ENCODE measurements around the gene ERGIC2. TPM values are rescaled to one million over a fixed set of nuclear protein-coding genes. Genes with fewer than 3 reads are reported as not detected.

Gene ERGIC2
- total RNA-seq, 1 donor from 2014 or later, result 91.5 TPM

DNA sequence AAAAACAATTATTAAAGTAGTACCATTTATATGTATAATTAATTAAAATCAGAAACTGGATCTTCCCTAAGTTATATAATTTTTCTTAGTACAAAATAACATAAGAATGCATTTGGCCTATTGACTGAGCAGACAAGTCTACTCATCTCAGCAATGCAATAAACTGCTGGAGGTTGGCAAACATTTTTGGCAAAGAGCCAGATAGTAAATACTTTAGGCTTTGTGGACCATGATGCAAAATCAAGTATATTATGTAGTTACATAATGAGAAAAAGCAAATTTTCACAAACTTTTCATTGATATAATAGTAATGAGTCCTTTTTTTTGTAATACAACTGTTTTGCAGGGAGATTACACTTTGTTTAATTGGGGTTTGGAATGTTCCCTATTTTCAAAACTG is 30.9 kb downstream of the ERGIC2 start:
- peaks cover 34% of the 10 kb centered on the region for H3K36me3 Mint-ChIP-seq (ENCODE audit: low read depth)
- no peak for DNase-seq (ENCODE audit: low spot score)
- no peaks in the 10 kb centered on the region for H3K9me3 Mint-ChIP-seq
- peaks cover 5% of the 10 kb centered on the region for H3K4me1 Mint-ChIP-seq (ENCODE audit: low read depth)
- no peak overlapping the region for H3K27ac Mint-ChIP-seq
- no peaks in the 10 kb centered on the region for H3K27me3 Mint-ChIP-seq (ENCODE audit: low read depth)
- no peak overlapping the region for H3K4me3 Mint-ChIP-seq (ENCODE audit: low read depth)
- intact Hi-C loops (cut with micrococcal nuclease), result no loop called here

DNA sequence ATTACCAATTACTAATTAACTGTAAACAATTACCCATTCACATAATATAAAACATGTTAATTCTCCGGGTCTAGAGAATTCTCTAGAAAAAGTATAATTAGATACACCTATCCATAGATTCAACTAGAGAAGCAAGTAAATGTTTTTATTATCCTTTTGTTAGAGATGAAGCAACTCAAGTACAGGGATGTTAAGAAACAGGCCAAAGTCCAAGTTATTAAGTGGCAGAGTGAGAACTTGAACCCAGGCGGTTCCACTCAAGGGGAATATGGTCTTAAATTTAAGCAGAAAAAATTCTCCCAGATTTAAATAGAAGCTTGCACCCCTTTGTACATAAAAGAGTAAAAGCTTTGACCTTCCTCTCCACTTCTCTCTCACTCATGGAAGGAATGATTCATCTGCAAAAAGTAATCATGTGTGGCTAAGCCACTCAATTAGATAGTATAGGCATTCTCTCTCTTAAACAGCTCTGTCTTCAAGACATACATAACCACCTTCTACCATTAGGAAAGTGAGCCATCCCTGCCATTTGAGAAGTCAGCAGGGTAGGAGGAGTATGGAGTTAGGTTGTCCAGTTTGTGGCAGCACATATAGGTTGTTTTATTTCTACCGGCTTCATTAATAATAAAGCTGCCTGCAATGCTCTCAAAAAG is 34.1 kb downstream of the ERGIC2 start:
- Mint-ChIP-seq H3K27ac (no peak overlapping the region), H3K9me3 (no peaks in the 10 kb centered on the region), H3K4me3 (ENCODE audit: low read depth) (no peak overlapping the region), H3K36me3 (ENCODE audit: low read depth) (peaks cover 45% of the 10 kb centered on the region), H3K27me3 (ENCODE audit: low read depth) (no peaks in the 10 kb centered on the region), H3K4me1 (ENCODE audit: low read depth) (peaks cover 5% of the 10 kb centered on the region)
- intact Hi-C loops (cut with micrococcal nuclease), result loop anchor here (1.0 kb wide), 1 partner anchor 33 kb away; no protein-coding TSS in a partner anchor
- DNase-seq (ENCODE audit: low spot score), result no peak

DNA sequence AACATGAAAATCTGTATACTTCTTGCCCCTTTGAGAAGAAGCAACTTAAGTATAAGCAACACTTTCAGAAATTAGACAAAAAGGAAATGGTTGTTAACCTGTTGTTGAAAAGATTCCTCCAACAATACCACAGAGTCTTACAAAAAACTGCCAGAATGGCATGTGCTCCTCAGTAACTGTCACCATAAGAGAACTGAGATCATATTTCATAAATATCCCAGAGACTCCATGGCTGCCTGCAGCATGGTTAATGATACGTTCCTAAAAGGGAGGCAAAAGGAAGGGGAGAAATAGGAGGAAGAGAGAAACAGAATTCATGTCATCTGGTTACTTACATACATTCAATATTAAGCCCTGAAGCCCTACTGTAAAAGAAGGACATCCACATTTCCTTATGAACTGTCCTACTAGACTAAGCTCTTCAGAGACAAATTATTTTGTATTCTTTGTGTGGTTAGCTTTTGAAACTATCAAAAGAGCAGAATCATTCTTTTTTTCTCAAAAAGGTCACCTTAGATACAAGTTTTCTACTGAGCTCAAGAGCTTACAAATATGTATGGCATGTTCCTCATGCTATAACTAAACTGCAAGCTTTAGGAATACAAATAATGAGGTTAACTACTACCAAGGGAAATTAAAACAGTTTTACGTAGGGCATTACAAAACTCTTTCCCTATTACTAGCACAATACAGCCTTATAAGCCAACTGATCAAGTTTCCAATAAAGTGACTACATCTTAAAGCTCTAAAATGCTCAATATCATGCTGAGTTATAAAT is 37.8 kb downstream of the ERGIC2 start:
- DNase-seq (ENCODE audit: low spot score), result no peak
- Mint-ChIP-seq H3K36me3 (ENCODE audit: low read depth) (peaks cover 51% of the 10 kb centered on the region), H3K27me3 (ENCODE audit: low read depth) (no peaks in the 10 kb centered on the region), H3K4me1 (ENCODE audit: low read depth) (peaks cover 5% of the 10 kb centered on the region), H3K4me3 (ENCODE audit: low read depth) (no peak overlapping the region), H3K9me3 (no peaks in the 10 kb centered on the region), H3K27ac (no peak overlapping the region)
- intact Hi-C loops (cut with micrococcal nuclease), result no loop called here

- Mint-ChIP-seq H3K4me3 (ENCODE audit: low read depth) (no peak overlapping the region), H3K36me3 (ENCODE audit: low read depth) (peaks cover 33% of the 10 kb centered on the region), H3K9me3 (no peaks in the 10 kb centered on the region), H3K27ac (no peak overlapping the region), H3K27me3 (ENCODE audit: low read depth) (no peaks in the 10 kb centered on the region), H3K4me1 (ENCODE audit: low read depth) (no peaks in the 10 kb centered on the region)
- no peak for DNase-seq (ENCODE audit: low spot score)
- intact Hi-C loops (cut with micrococcal nuclease), result no loop called here
Observed at GRCh38 chr12:29337325-29337724, 43.6 kb downstream of the ERGIC2 start.

- H3K36me3 Mint-ChIP-seq (ENCODE audit: low read depth), result peaks cover 14% of the 10 kb centered on the region
- intact Hi-C loops (cut with micrococcal nuclease), result no loop called here
Observed at GRCh38 chr12:29334937-29335336, 46.0 kb downstream of the ERGIC2 start.

DNA sequence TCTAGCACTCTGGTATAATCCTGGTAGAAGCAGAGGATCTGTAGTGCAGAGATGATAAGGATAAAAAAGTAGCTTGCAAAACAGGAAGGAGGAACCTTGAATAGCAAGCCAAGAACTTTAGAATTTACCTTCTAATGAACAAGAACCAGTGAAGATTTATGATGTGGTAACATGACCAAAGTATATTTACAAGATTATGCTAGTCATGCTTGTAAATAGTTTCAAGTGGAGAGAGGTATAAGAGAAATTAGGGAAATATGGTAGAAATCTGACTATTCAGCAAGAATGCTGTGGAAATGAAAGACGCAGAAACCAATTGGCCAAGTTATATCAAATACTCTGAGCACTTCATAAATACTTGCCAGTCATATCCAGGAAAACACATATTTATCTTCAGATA is 47.8 kb downstream of the ERGIC2 start:
- H3K27me3 Mint-ChIP-seq (ENCODE audit: low read depth), result no peaks in the 10 kb centered on the region
- H3K9me3 Mint-ChIP-seq, result no peaks in the 10 kb centered on the region
- no peak overlapping the region for H3K4me3 Mint-ChIP-seq (ENCODE audit: low read depth)
- H3K27ac Mint-ChIP-seq, result no peak overlapping the region
- intact Hi-C loops (cut with micrococcal nuclease), result no loop called here
- H3K36me3 Mint-ChIP-seq (ENCODE audit: low read depth), result peaks cover 8% of the 10 kb centered on the region
- DNase-seq (ENCODE audit: low spot score), result no peak
- H3K4me1 Mint-ChIP-seq (ENCODE audit: low read depth), result no peaks in the 10 kb centered on the region

More at GRCh38 chr12:29334937-29335336, 46.0 kb downstream of the ERGIC2 start:
- H3K4me3 Mint-ChIP-seq (ENCODE audit: low read depth), result no peak overlapping the region
- no peaks in the 10 kb centered on the region for H3K9me3 Mint-ChIP-seq
- H3K27ac Mint-ChIP-seq, result no peak overlapping the region
- DNase-seq (ENCODE audit: low spot score), result no peak
- no peaks in the 10 kb centered on the region for H3K4me1 Mint-ChIP-seq (ENCODE audit: low read depth)
- H3K27me3 Mint-ChIP-seq (ENCODE audit: low read depth), result no peaks in the 10 kb centered on the region

DNA sequence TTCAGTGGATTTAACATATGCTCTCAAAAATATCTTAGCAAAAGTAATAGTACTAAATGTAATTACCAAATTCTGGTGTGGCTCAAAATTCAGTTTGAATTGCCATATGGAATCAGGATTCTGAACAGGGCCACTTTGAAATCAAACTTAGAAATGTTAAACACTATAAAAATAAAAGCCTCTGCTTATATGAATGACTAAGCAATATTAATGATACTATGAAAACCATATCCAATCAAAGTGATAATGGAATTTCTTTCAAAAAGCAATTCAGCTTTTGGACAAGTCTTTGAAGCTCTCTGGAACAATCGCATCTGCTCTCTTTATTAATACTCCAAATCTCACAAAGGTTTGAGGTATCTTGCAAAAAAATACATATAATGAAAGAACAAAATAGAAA is 51.6 kb downstream of the ERGIC2 start:
- Mint-ChIP-seq H3K4me3 (ENCODE audit: low read depth) (no peak overlapping the region), H3K4me1 (ENCODE audit: low read depth) (no peaks in the 10 kb centered on the region), H3K9me3 (no peaks in the 10 kb centered on the region), H3K36me3 (ENCODE audit: low read depth) (peaks cover 10% of the 10 kb centered on the region), H3K27ac (no peak overlapping the region), H3K27me3 (ENCODE audit: low read depth) (no peaks in the 10 kb centered on the region)
- DNase-seq (ENCODE audit: low spot score), result no peak
- intact Hi-C loops (cut with micrococcal nuclease), result no loop called here

GRCh38 chr12:29322157-29322556 is 58.8 kb downstream of the ERGIC2 start:
- intact Hi-C loops (cut with micrococcal nuclease), result no loop called here
- H3K4me3 Mint-ChIP-seq (ENCODE audit: low read depth), result no peak overlapping the region
- no peaks in the 10 kb centered on the region for H3K9me3 Mint-ChIP-seq
- H3K27me3 Mint-ChIP-seq (ENCODE audit: low read depth), result no peaks in the 10 kb centered on the region
- H3K4me1 Mint-ChIP-seq (ENCODE audit: low read depth), result peaks cover 4% of the 10 kb centered on the region
- no peak for DNase-seq (ENCODE audit: low spot score)
- H3K36me3 Mint-ChIP-seq (ENCODE audit: low read depth), result peaks cover 21% of the 10 kb centered on the region
- no peak overlapping the region for H3K27ac Mint-ChIP-seq

DNA sequence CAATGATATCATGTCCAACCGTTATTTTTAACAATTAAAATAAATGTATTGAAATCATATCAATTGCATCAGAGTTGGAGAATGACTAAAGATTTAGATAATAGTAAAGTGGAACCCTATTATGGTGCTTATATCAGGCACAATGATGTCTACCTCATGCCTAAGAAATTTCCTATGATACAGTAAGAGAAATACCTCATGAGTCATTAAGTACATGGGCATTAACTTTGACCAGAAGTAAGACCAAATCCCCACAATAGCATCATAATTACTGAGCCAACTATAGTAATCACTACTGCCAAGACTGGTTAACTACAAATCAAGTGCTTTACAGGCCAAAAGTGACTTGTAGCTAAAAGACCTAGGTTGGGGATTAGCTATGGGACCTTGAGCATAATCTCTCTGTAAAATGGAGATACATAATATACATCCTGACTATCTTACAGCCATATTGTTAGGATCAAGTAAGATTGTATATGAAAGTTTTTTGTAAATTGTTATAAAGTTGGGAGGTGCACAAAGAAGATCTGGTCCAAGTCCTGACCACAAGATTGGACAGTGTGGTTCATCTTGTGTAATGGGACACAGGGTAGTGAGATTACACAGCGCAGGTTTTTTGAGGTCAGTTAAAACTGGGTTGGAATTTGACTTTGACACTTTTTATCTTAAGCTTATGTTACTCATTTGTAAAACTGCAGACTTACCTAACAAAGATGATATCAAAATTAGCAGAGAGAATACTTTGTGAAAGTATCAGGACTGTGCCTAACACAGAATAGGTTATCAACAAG is 60.5 kb downstream of the ERGIC2 start:
- Mint-ChIP-seq H3K27ac (no peak overlapping the region), H3K9me3 (no peaks in the 10 kb centered on the region), H3K27me3 (ENCODE audit: low read depth) (peaks cover under 1% of the 10 kb centered on the region), H3K4me3 (ENCODE audit: low read depth) (no peak overlapping the region), H3K4me1 (ENCODE audit: low read depth) (peaks cover 4% of the 10 kb centered on the region), H3K36me3 (ENCODE audit: low read depth) (peaks cover 18% of the 10 kb centered on the region)
- DNase-seq (ENCODE audit: low spot score), result no peak
- intact Hi-C loops (cut with micrococcal nuclease), result no loop called here

DNA sequence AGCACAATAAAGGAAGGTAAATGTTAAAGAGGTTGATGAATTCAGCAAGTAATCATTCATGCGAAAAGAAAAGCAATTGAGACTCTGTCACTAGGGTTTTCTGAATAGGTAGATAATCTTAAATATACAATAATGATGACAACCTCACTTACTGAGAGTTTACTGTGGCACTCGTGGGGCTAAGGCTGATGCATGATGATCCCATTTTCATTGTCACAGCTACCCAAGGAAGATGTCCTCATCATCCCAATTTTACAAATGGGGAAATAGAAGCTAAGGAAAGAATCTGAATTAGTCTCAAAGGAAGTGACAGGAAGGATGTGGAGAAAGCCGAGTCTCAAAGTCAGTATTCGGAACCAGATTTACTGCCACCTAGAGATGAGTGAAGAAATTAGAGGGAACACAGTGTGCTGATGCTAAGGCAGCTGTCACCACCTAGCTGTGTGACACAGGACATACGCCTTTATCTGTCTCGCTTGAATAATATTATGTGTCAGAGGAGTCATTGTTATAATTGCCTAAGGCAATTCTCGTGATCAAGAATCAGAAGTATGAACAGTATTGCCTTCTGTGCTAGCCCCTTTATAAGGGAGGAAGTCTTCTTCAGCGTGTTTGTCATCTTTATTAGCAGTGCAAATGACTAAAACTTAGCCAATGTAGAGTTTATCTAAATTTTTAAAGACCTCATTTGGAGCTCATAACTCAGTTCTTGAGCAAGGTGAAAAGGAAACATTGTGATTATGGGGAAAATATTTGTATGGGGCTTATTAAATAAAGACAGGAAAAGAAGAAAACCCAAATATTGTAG is 63.2 kb downstream of the ERGIC2 start:
- Mint-ChIP-seq H3K36me3 (ENCODE audit: low read depth) (peaks cover 7% of the 10 kb centered on the region), H3K4me1 (ENCODE audit: low read depth) (peaks cover 4% of the 10 kb centered on the region), H3K9me3 (no peaks in the 10 kb centered on the region), H3K27ac (no peak overlapping the region), H3K4me3 (ENCODE audit: low read depth) (no peak overlapping the region), H3K27me3 (ENCODE audit: low read depth) (peaks cover 4% of the 10 kb centered on the region)
- intact Hi-C loops (cut with micrococcal nuclease), result loop anchor here (1.0 to 5.0 kb wide), 3 partner anchors 170 to 244 kb away; partner anchors contain the start of gene FAR2
- peak; percentile 35 for DNase-seq (ENCODE audit: low spot score)

GRCh38 chr12:29316752-29317151 is 64.2 kb downstream of the ERGIC2 start:
- Mint-ChIP-seq H3K4me3 (ENCODE audit: low read depth) (no peak overlapping the region), H3K4me1 (ENCODE audit: low read depth) (peaks cover 4% of the 10 kb centered on the region), H3K27me3 (ENCODE audit: low read depth) (peaks cover 4% of the 10 kb centered on the region), H3K27ac (no peak overlapping the region), H3K36me3 (ENCODE audit: low read depth) (no peaks in the 10 kb centered on the region), H3K9me3 (no peaks in the 10 kb centered on the region)
- intact Hi-C loops (cut with micrococcal nuclease), result loop anchor here (1.0 to 5.0 kb wide), 2 partner anchors 169 to 243 kb away; partner anchors contain the start of gene FAR2
- DNase-seq (ENCODE audit: low spot score), result no peak

GRCh38 chr12:29314416-29314815 is 66.6 kb downstream of the ERGIC2 start:
- Mint-ChIP-seq H3K4me1 (ENCODE audit: low read depth) (peaks cover 4% of the 10 kb centered on the region), H3K36me3 (ENCODE audit: low read depth) (no peaks in the 10 kb centered on the region), H3K27me3 (ENCODE audit: low read depth) (peaks cover 4% of the 10 kb centered on the region), H3K27ac (no peak overlapping the region), H3K9me3 (no peaks in the 10 kb centered on the region), H3K4me3 (ENCODE audit: low read depth) (no peak overlapping the region)
- DNase-seq (ENCODE audit: low spot score), result no peak
- intact Hi-C loops (cut with micrococcal nuclease), result no loop called here

All from activated T-helper 2 cell treated with anti-CD3 and anti-CD28 coated beads, Interferon-gamma antibody, Interleukin-2, Interleukin-4, amounts not matched to agents 10 μg/mL and 5 μg/mL and 100 μg/mL, durations not matched to agents 14 hours and 24 hours and 36 hours (primary cell).